WTC11 (cell line): ENCODE results near the gene EEF1AKMT4. TPM values are rescaled to one million over a fixed set of nuclear protein-coding genes. Genes with fewer than 3 reads are reported as not detected.

Experiments used
- ATAC-seq: fragments of 200-7000 bp; cut with Tn5 transposase; 2 replicates; pipeline ENCODE4 v1.10.0; 2021; ENCODE audit warnings: mild to moderate bottlenecking, moderate library complexity
- CTCF ChIA-PET: fragments of 300-600 bp; sonication (Branson Sonifier 250); formaldehyde crosslinking; loops from one replicate; lab custom pipeline; 2021; ENCODE audit warnings: antibody characterized with exemption; lab: Charles Lee
- POLR2A ChIA-PET: fragments of 350-600 bp; sonication (Branson Sonifier 250); formaldehyde crosslinking; loops from one replicate; lab custom pipeline; 2021; ENCODE audit warnings: antibody characterized with exemption; lab: Charles Lee
- DNase-seq: peaks from one replicate; pipeline ENCODE4 v3.0.0; 2021; ENCODE audit warnings: low spot score
- H3K27ac Mint-ChIP-seq: 2 replicates; pipeline ENCODE4 v1.8.0; 2021; ENCODE audit warnings: mixed read lengths
- H3K27me3 Mint-ChIP-seq: 2 replicates; pipeline ENCODE4 v1.8.0; 2021; ENCODE audit warnings: low read depth, mild to moderate bottlenecking, moderate library complexity, mixed read lengths
- H3K36me3 Mint-ChIP-seq: 2 replicates; pipeline ENCODE4 v1.8.0; 2021; ENCODE audit warnings: mixed read lengths
- H3K4me1 Mint-ChIP-seq: 2 replicates; pipeline ENCODE4 v1.8.0; 2022; ENCODE audit warnings: mixed read lengths
- H3K4me3 Mint-ChIP-seq: 2 replicates; pipeline ENCODE4 v1.8.0; 2021; ENCODE audit warnings: mild to moderate bottlenecking, moderate library complexity, mixed read lengths
- H3K9me3 Mint-ChIP-seq: 2 replicates; pipeline ENCODE4 v1.8.0; 2021; ENCODE audit warnings: mixed read lengths
- CDX4 ChIP-seq: fragments of 250-450 bp; sonication (Bioruptor Pico); IDR thresholded peaks from 2 replicates; pipeline ENCODE4 v1.9.0; 2021; ENCODE audit warnings: moderate library complexity, mild to moderate bottlenecking, inconsistent platforms, borderline replicate concordance
- ELF4 ChIP-seq: sonication (generic); formaldehyde crosslinking; IDR thresholded peaks from 2 replicates; pipeline ENCODE4 v1.8.1; 2022; ENCODE audit warnings: low read depth, mild to moderate bottlenecking, moderate library complexity, missing genetic modification reagents
- EMX1 ChIP-seq: fragments of 250-450 bp; sonication (Bioruptor Pico); IDR thresholded peaks from 2 replicates; pipeline ENCODE4 v1.8.0; 2021; ENCODE audit warnings: mild to moderate bottlenecking
- ERG ChIP-seq: fragments of 250-450 bp; sonication (Bioruptor Pico); IDR thresholded peaks from 2 replicates; pipeline ENCODE4 v1.8.0; 2021; ENCODE audit warnings: mild to moderate bottlenecking
- FOXJ3 ChIP-seq: sonication (generic); formaldehyde crosslinking; IDR thresholded peaks from 2 replicates; pipeline ENCODE4 v1.9.0; 2021; ENCODE audit warnings: missing genetic modification reagents, mild to moderate bottlenecking, borderline replicate concordance
- GTF2I ChIP-seq: fragments of 250-450 bp; sonication (Bioruptor Pico); conservative IDR thresholded peaks from 2 replicates; pipeline ENCODE4 v1.4.0; 2021; ENCODE audit warnings: mild to moderate bottlenecking
- HMGXB4 ChIP-seq: sonication (generic); formaldehyde crosslinking; IDR thresholded peaks from 2 replicates; pipeline ENCODE4 v1.8.1; 2023; ENCODE audit warnings: mild to moderate bottlenecking, moderate library complexity, missing genetic modification reagents
- JUN ChIP-seq: sonication (generic); formaldehyde crosslinking; IDR thresholded peaks from 2 replicates; pipeline ENCODE4 v1.8.0; 2023; ENCODE audit warnings: mild to moderate bottlenecking, missing genetic modification reagents
- MAX ChIP-seq: sonication (generic); formaldehyde crosslinking; IDR thresholded peaks from 2 replicates; pipeline ENCODE4 v1.8.0; 2022; ENCODE audit warnings: mild to moderate bottlenecking, missing genetic modification reagents
- NFATC4 ChIP-seq: fragments of 250-450 bp; sonication (Bioruptor Pico); IDR thresholded peaks from 2 replicates; pipeline ENCODE4 v1.9.0; 2021; ENCODE audit warnings: mild to moderate bottlenecking
- NFE2L1 ChIP-seq: sonication (generic); formaldehyde crosslinking; IDR thresholded peaks from 2 replicates; pipeline ENCODE4 v1.8.1; 2023; ENCODE audit warnings: missing genetic modification reagents
- NR1H2 ChIP-seq: sonication (generic); formaldehyde crosslinking; IDR thresholded peaks from 2 replicates; pipeline ENCODE4 v1.9.0; 2021; ENCODE audit warnings: mild to moderate bottlenecking, moderate library complexity, missing genetic modification reagents
- NR3C1 ChIP-seq: sonication (generic); formaldehyde crosslinking; conservative IDR thresholded peaks from 2 replicates; pipeline ENCODE4 v1.8.1; 2023; ENCODE audit warnings: low read depth, mild to moderate bottlenecking, missing genetic modification reagents
- OVOL2 ChIP-seq: fragments of 250-450 bp; sonication (Bioruptor Pico); IDR thresholded peaks from 2 replicates; pipeline ENCODE4 v1.9.0; 2021; ENCODE audit warnings: mild to moderate bottlenecking, borderline replicate concordance
- SP1 ChIP-seq: sonication (generic); formaldehyde crosslinking; conservative IDR thresholded peaks from 2 replicates; pipeline ENCODE4 v1.8.1; 2022; ENCODE audit warnings: missing genetic modification reagents
- TEAD4 ChIP-seq: sonication (generic); formaldehyde crosslinking; IDR thresholded peaks from 2 replicates; pipeline ENCODE4 v1.8.0; 2022; ENCODE audit warnings: mild to moderate bottlenecking, missing genetic modification reagents
- USF2 ChIP-seq: sonication (generic); formaldehyde crosslinking; IDR thresholded peaks from 2 replicates; pipeline ENCODE4 v1.8.1; 2023; ENCODE audit warnings: mild to moderate bottlenecking, missing genetic modification reagents, moderate library complexity
- ZNF138 ChIP-seq: sonication (generic); formaldehyde crosslinking; conservative IDR thresholded peaks from 2 replicates; pipeline ENCODE4 v1.8.1; 2022; ENCODE audit warnings: mild to moderate bottlenecking, moderate library complexity, missing genetic modification reagents
- ZNF219 ChIP-seq: sonication (generic); formaldehyde crosslinking; IDR thresholded peaks from 2 replicates; pipeline ENCODE4 v1.8.0; 2023; ENCODE audit warnings: missing genetic modification reagents, mild to moderate bottlenecking, borderline replicate concordance
- ZNF281 ChIP-seq: sonication (generic); formaldehyde crosslinking; IDR thresholded peaks from 2 replicates; pipeline ENCODE4 v1.8.0; 2023; ENCODE audit warnings: mild to moderate bottlenecking, missing genetic modification reagents
- ZNF317 ChIP-seq: sonication (generic); formaldehyde crosslinking; IDR thresholded peaks from 2 replicates; pipeline ENCODE4 v1.8.1; 2023; ENCODE audit warnings: low read depth, mild to moderate bottlenecking, moderate library complexity, missing genetic modification reagents, borderline replicate concordance
- ZNF396 ChIP-seq: fragments of 250-450 bp; sonication (Bioruptor Pico); IDR thresholded peaks from 2 replicates; pipeline ENCODE4 v1.8.0; 2021; ENCODE audit warnings: mild to moderate bottlenecking, moderate library complexity, borderline replicate concordance
- ZNF416 ChIP-seq: fragments of 250-450 bp; sonication (Bioruptor Pico); IDR thresholded peaks from 2 replicates; pipeline ENCODE4 v1.9.0; 2021; ENCODE audit warnings: mild to moderate bottlenecking, inconsistent platforms
- ZSCAN18 ChIP-seq: fragments of 250-450 bp; sonication (Bioruptor Pico); IDR thresholded peaks from 2 replicates; pipeline ENCODE4 v2.1.2; 2022; ENCODE audit warnings: mild to moderate bottlenecking, moderate library complexity
- total RNA-seq: library from RNA; stranded (reverse); gene quantifications from 3 replicates; pipeline ENCODE4 v1.2.3, GENCODE V29; 2021

EEF1AKMT4 gene
- total RNA-seq, 1 experiment from 2014 or later, result 11.3 TPM

- TF ChIP-seq ZNF281 (no peak), ZNF138 (CRISPR knock-in tag) (no peak), SP1 (CRISPR knock-in tag) (no peak), EMX1 (CRISPR knock-in tag) (no peak), NFE2L1 (no peak), ZNF317 (CRISPR knock-in tag) (no peak), ZNF396 (CRISPR knock-in tag) (no peak), ZNF416 (CRISPR knock-in tag) (no peak), JUN (no peak), TEAD4 (CRISPR knock-in tag) (no peak), NR3C1 (CRISPR knock-in tag) (no peak), FOXJ3 (no peak), ELF4 (CRISPR knock-in tag) (no peak), GTF2I (CRISPR knock-in tag) (no peak), MAX (no peak), ZSCAN18 (no peak)
Observed at GRCh38 chr3:184241141-184241446, 8.4 kb upstream of the EEF1AKMT4 start (continued).

GRCh38 chr3:184241447-184242296, 7.8 kb upstream of the EEF1AKMT4 start:
- POLR2A ChIA-PET, result interaction anchor here (0.6 to 2.0 kb wide), 4 partner anchors 15 to 67 kb away, joined by 3 to 6 read pairs (median 5); partner anchors contain the start of gene CAMK2N2
- TF ChIP-seq HMGXB4, result peak; percentile 48; the same call in 1 of the 2 replicates
- TF ChIP-seq ERG (CRISPR knock-in tag), result no peak
- 0 out of 2 replicates have a peak, but pooled peaks have one; percentile 56 for TF ChIP-seq EMX1 (CRISPR knock-in tag)
- TF ChIP-seq ZSCAN18, result no peak
- TF ChIP-seq MAX, result no peak
- TF ChIP-seq USF2 (CRISPR knock-in tag), result no peak
- no peak for TF ChIP-seq CDX4 (CRISPR knock-in tag)
- TF ChIP-seq ZNF219 (CRISPR knock-in tag), result no peak
- TF ChIP-seq NR1H2 (CRISPR knock-in tag), result no peak
- no peak for TF ChIP-seq NFATC4 (CRISPR knock-in tag)
- TF ChIP-seq OVOL2, result no peak

More at GRCh38 chr3:184241447-184242296, 7.8 kb upstream of the EEF1AKMT4 start:
- H3K27me3 Mint-ChIP-seq, result peaks cover 3% of the 10 kb centered on the region
- no peak overlapping the region for H3K27ac Mint-ChIP-seq
- no peaks in the 10 kb centered on the region for H3K9me3 Mint-ChIP-seq
- CTCF ChIA-PET, result interaction anchor here (0.5 to 7.5 kb wide), 11 partner anchors 9 to 846 kb away, joined by 3 to 88 read pairs (median 5); partner anchors contain the start of genes CAMK2N2, EEF1AKMT4 and VWA5B2
- peak; percentile 67 for ATAC-seq
- peaks cover 21% of the 10 kb centered on the region for H3K36me3 Mint-ChIP-seq
- peak; percentile 55 for DNase-seq
- peak overlapping the region; percentile 25 for H3K4me3 Mint-ChIP-seq
- peaks cover 3% of the 10 kb centered on the region; the same call in 1 of the 2 replicates for H3K4me1 Mint-ChIP-seq
